ENCODE measurements around the gene HDAC8.
"Not testable (repeated sequence)": the region's sequence is repeated elsewhere in the genome, so short reads cannot be mapped to it uniquely, and the experiment has no call there.

The HDAC8 gene

GRCh38 chrX:72572248-72573157, at the start of gene HDAC8:
Gene HDAC8 (minus strand): TSS chrX:72572843. CDS start chrX:72572761, 82 bp downstream.
- in situ Hi-C loops (cut with MboI; ENCODE audit: low pct_unique_long_range_greater_than_20kb, low sequenced_read_pairs), result no loop called here
- DNase-seq, result peak; percentile 91

GRCh38 chrX:72621625-72622485, 49.2 kb upstream of the HDAC8 start:
- no peak for DNase-seq

GRCh38 chrX:72621163-72621562, 48.5 kb upstream of the HDAC8 start:
- no peak for DNase-seq
- in situ Hi-C loops (cut with MboI; ENCODE audit: low pct_unique_long_range_greater_than_20kb, low sequenced_read_pairs), result no loop called here

More at GRCh38 chrX:72621625-72622485, 49.2 kb upstream of the HDAC8 start:
- in situ Hi-C loops (cut with MboI; ENCODE audit: low pct_unique_long_range_greater_than_20kb, low sequenced_read_pairs), result no loop called here

- no peak for DNase-seq
- in situ Hi-C loops (cut with MboI; ENCODE audit: low pct_unique_long_range_greater_than_20kb, low sequenced_read_pairs), result no loop called here
These were observed 48.0 kb upstream of the HDAC8 start for GRCh38 chrX:72620550-72621145.

- in situ Hi-C loops (cut with MboI; ENCODE audit: low pct_unique_long_range_greater_than_20kb, low sequenced_read_pairs), result no loop called here
- DNase-seq, result peak; percentile 19
These were observed 36.7 kb upstream of the HDAC8 start for GRCh38 chrX:72609313-72609712.

GRCh38 chrX:72604705-72605104, 32.1 kb upstream of the HDAC8 start:
- in situ Hi-C loops (cut with MboI; ENCODE audit: low pct_unique_long_range_greater_than_20kb, low sequenced_read_pairs), result no loop called here
- no peak for DNase-seq

- no peak for DNase-seq
- in situ Hi-C loops (cut with MboI; ENCODE audit: low pct_unique_long_range_greater_than_20kb, low sequenced_read_pairs), result no loop called here
These were observed 31.5 kb upstream of the HDAC8 start for GRCh38 chrX:72604112-72604511.

- DNase-seq; in situ Hi-C loops (cut with MboI; ENCODE audit: low pct_unique_long_range_greater_than_20kb, low sequenced_read_pairs): not testable (repeated sequence)
These were observed 18.4 kb upstream of the HDAC8 start for GRCh38 chrX:72591038-72591437.

- in situ Hi-C loops (cut with MboI; ENCODE audit: low pct_unique_long_range_greater_than_20kb, low sequenced_read_pairs), result no loop called here
- DNase-seq, result no peak
These were observed 11.5 kb upstream of the HDAC8 start for GRCh38 chrX:72584163-72584562.

GRCh38 chrX:72576141-72576894, 3.7 kb upstream of the HDAC8 start:
- in situ Hi-C loops (cut with MboI; ENCODE audit: low pct_unique_long_range_greater_than_20kb, low sequenced_read_pairs), result no loop called here
- DNase-seq, result peak; percentile 49

GRCh38 chrX:72573158-72573511, 492 bp upstream of the HDAC8 start:
- in situ Hi-C loops (cut with MboI; ENCODE audit: low pct_unique_long_range_greater_than_20kb, low sequenced_read_pairs), result no loop called here
- DNase-seq, result no peak

GRCh38 chrX:72569786-72570185, 2.9 kb downstream of the HDAC8 start:
- DNase-seq, result no peak
- in situ Hi-C loops (cut with MboI; ENCODE audit: low pct_unique_long_range_greater_than_20kb, low sequenced_read_pairs), result no loop called here

GRCh38 chrX:72568406-72569092, 4.1 kb downstream of the HDAC8 start:
- no peak for DNase-seq
- in situ Hi-C loops (cut with MboI; ENCODE audit: low pct_unique_long_range_greater_than_20kb, low sequenced_read_pairs), result no loop called here

GRCh38 chrX:72566448-72566847, 6.2 kb downstream of the HDAC8 start:
- in situ Hi-C loops (cut with MboI; ENCODE audit: low pct_unique_long_range_greater_than_20kb, low sequenced_read_pairs), result no loop called here
- no peak for DNase-seq

- in situ Hi-C loops (cut with MboI; ENCODE audit: low pct_unique_long_range_greater_than_20kb, low sequenced_read_pairs), result not testable (repeated sequence)
These were observed 13.0 kb downstream of the HDAC8 start for GRCh38 chrX:72559655-72560054.

GRCh38 chrX:72554448-72555140, 18.0 kb downstream of the HDAC8 start:
- DNase-seq, result no peak
- in situ Hi-C loops (cut with MboI; ENCODE audit: low pct_unique_long_range_greater_than_20kb, low sequenced_read_pairs), result no loop called here

More at GRCh38 chrX:72559655-72560054, 13.0 kb downstream of the HDAC8 start:
- DNase-seq, result not testable (repeated sequence)

GRCh38 chrX:72552443-72552842, 20.2 kb downstream of the HDAC8 start:
- in situ Hi-C loops (cut with MboI; ENCODE audit: low pct_unique_long_range_greater_than_20kb, low sequenced_read_pairs), result not testable (repeated sequence)

GRCh38 chrX:72545990-72546389, 26.7 kb downstream of the HDAC8 start:
- in situ Hi-C loops (cut with MboI; ENCODE audit: low pct_unique_long_range_greater_than_20kb, low sequenced_read_pairs), result loop anchor here (10.0 kb wide), 1 partner anchor 241 kb away; the partner anchor contains the start of gene CITED1
- DNase-seq, result no peak

More at GRCh38 chrX:72552443-72552842, 20.2 kb downstream of the HDAC8 start:
- DNase-seq, result not testable (repeated sequence)
